Measurements from ENCODE around the gene RUNDC1. TPM values are rescaled to one million over a fixed set of nuclear protein-coding genes. Genes with fewer than 3 reads are reported as not detected.

Gene RUNDC1
- total RNA-seq, 1 donor from 2014 or later = 13.1 TPM

- no peak for TF ChIP-seq CTCF (IDR thresholded peaks at IDR 0.05)
- Mint-ChIP-seq H3K9me3 (ENCODE audit: low read depth) (no peaks in the 10 kb centered on the region), H3K27me3 (ENCODE audit: low read depth) (no peaks in the 10 kb centered on the region), H3K4me1 (ENCODE audit: low read depth) (peaks cover 23% of the 10 kb centered on the region), H3K4me3 (ENCODE audit: unreplicated experiment) (no peak overlapping the region), H3K27ac (ENCODE audit: unreplicated experiment) (no peak overlapping the region), H3K36me3 (ENCODE audit: low read depth) (peaks cover 25% of the 10 kb centered on the region)
- DNase-seq (ENCODE audit: low spot score) = no peak
Observed at GRCh38 chr17:43014020-43014648, 33.8 kb downstream of the RUNDC1 start.

- TF ChIP-seq CTCF (IDR thresholded peaks at IDR 0.05) = no peak
- DNase-seq (ENCODE audit: low spot score) = no peak
- Mint-ChIP-seq H3K9me3 (ENCODE audit: low read depth) (no peaks in the 10 kb centered on the region), H3K27ac (ENCODE audit: unreplicated experiment) (peak overlapping the region; percentile 68), H3K36me3 (ENCODE audit: low read depth) (peaks cover 28% of the 10 kb centered on the region), H3K4me3 (ENCODE audit: unreplicated experiment) (no peak overlapping the region), H3K27me3 (ENCODE audit: low read depth) (no peaks in the 10 kb centered on the region), H3K4me1 (ENCODE audit: low read depth) (peaks cover 31% of the 10 kb centered on the region)
Observed at GRCh38 chr17:43014649-43015542, 34.5 kb downstream of the RUNDC1 start.

GRCh38 chr17:43015579-43015978 lies 35.2 kb downstream of the RUNDC1 start:
- H3K27me3 Mint-ChIP-seq (ENCODE audit: low read depth) = no peaks in the 10 kb centered on the region
- peaks cover 28% of the 10 kb centered on the region for H3K36me3 Mint-ChIP-seq (ENCODE audit: low read depth)
- H3K4me1 Mint-ChIP-seq (ENCODE audit: low read depth) = peaks cover 30% of the 10 kb centered on the region
- no peak for DNase-seq (ENCODE audit: low spot score)
- no peak for TF ChIP-seq CTCF (IDR thresholded peaks at IDR 0.05)
- H3K4me3 Mint-ChIP-seq (ENCODE audit: unreplicated experiment) = no peak overlapping the region
- peak overlapping the region; percentile 68 for H3K27ac Mint-ChIP-seq (ENCODE audit: unreplicated experiment)
- H3K9me3 Mint-ChIP-seq (ENCODE audit: low read depth) = no peaks in the 10 kb centered on the region

GRCh38 chr17:43016216-43016615 lies 35.9 kb downstream of the RUNDC1 start:
- Mint-ChIP-seq H3K27me3 (ENCODE audit: low read depth) (no peaks in the 10 kb centered on the region), H3K9me3 (ENCODE audit: low read depth) (no peaks in the 10 kb centered on the region), H3K4me1 (ENCODE audit: low read depth) (peaks cover 35% of the 10 kb centered on the region), H3K4me3 (ENCODE audit: unreplicated experiment) (no peak overlapping the region), H3K27ac (ENCODE audit: unreplicated experiment) (peak overlapping the region; percentile 54), H3K36me3 (ENCODE audit: low read depth) (peaks cover 30% of the 10 kb centered on the region)
- TF ChIP-seq CTCF (IDR thresholded peaks at IDR 0.05) = no peak
- DNase-seq (ENCODE audit: low spot score) = no peak

GRCh38 chr17:43018008-43018853 lies 37.9 kb downstream of the RUNDC1 start:
- Mint-ChIP-seq H3K36me3 (ENCODE audit: low read depth) (peaks cover 28% of the 10 kb centered on the region), H3K27me3 (ENCODE audit: low read depth) (no peaks in the 10 kb centered on the region), H3K4me3 (ENCODE audit: unreplicated experiment) (no peak overlapping the region), H3K27ac (ENCODE audit: unreplicated experiment) (no peak overlapping the region), H3K4me1 (ENCODE audit: low read depth) (peaks cover 35% of the 10 kb centered on the region), H3K9me3 (ENCODE audit: low read depth) (no peaks in the 10 kb centered on the region)
- no peak for TF ChIP-seq CTCF (IDR thresholded peaks at IDR 0.05)
- DNase-seq (ENCODE audit: low spot score) = no peak
